GM12878 (cell line): ENCODE data around the gene ELOVL4. TPM values are rescaled to one million over a fixed set of nuclear protein-coding genes. Genes with fewer than 3 reads are reported as not detected.

Experiments
- ATAC-seq: fragments of 200-7000 bp; cut with Tn5 transposase; 3 replicates; pipeline ENCODE4 v1.9.1; 2020; ENCODE audit warnings: mild to moderate bottlenecking, moderate library complexity
- BruUV-seq: library from RNA; stranded (reverse); fragments of 400-500 nt; replicated peaks from 2 replicates; lab custom pipeline; 2021; lab: Mats Ljungman, UMichigan
- CTCF ChIA-PET: fragments of 300-600 bp; sonication (Branson Sonifier 250); formaldehyde crosslinking; extraction: SDS; loops from one replicate; lab custom pipeline; 2021; ENCODE audit warnings: inconsistent platforms; lab: Yijun Ruan, JAX
- POLR2A ChIA-PET: fragments of 350-600 bp; formaldehyde crosslinking; extraction: SDS; loops from one replicate; lab custom pipeline; 2021; ENCODE audit warnings: inconsistent platforms; lab: Charles Lee
- RAD21 ChIA-PET: fragments of 300-600 bp; sonication (Branson Sonifier 250); formaldehyde crosslinking; loops from one replicate; lab custom pipeline; 2023; ENCODE audit warnings: antibody characterized with exemption; ENCODE audit not compliant: unreplicated experiment; lab: Charles Lee
- SMC1A ChIA-PET: fragments of 300-600 bp; sonication (Branson Sonifier 250); formaldehyde crosslinking; loops from one replicate; lab custom pipeline; 2023; ENCODE audit not compliant: unreplicated experiment, uncharacterized antibody; lab: Charles Lee
- DNase-seq: peaks from one replicate; pipeline ENCODE4 v3.0.0-alpha.2; 2011; ENCODE audit warnings: low read depth, low spot score
- FAIRE-seq: peaks from 3 replicates; lab custom pipeline; 2011; peaks lifted over from hg19 to GRCh38; lab: Jason Lieb, UNC
- H2AFZ ChIP-seq: 2 replicates; pipeline ENCODE4 v1.6.0; 2011; ENCODE audit warnings: low read depth, low read length, control low read depth; ENCODE audit not compliant: control insufficient read depth
- H3K27ac ChIP-seq: 2 replicates; pipeline ENCODE4 v1.5.1; 2011; ENCODE audit warnings: control low read depth; ENCODE audit not compliant: control insufficient read depth, insufficient read depth
- H3K27me3 ChIP-seq, 2 experiments: replicated peaks in 1 of 2; 2 replicates each; pipeline versions ENCODE4 v1.6.0 to v1.6.1; 2011; ENCODE audit warnings: low read length in 1 of 2; ENCODE audit not compliant: control insufficient read depth in 2 of 2, insufficient read depth in 2 of 2
- H3K36me3 ChIP-seq, 2 experiments: 2 replicates each; pipeline ENCODE4 v1.5.1; 2011; ENCODE audit warnings: low read length in 1 of 2; ENCODE audit not compliant: control insufficient read depth in 2 of 2, insufficient read depth in 2 of 2
- H3K4me1 ChIP-seq: 2 replicates; pipeline ENCODE4 v1.6.1; 2011; ENCODE audit warnings: mild to moderate bottlenecking, low read length, moderate library complexity, mixed read lengths; ENCODE audit not compliant: control insufficient read depth, insufficient read depth
- H3K4me2 ChIP-seq: 2 replicates; pipeline ENCODE4 v1.6.0; 2011; ENCODE audit warnings: control low read depth; ENCODE audit not compliant: control insufficient read depth, insufficient read depth
- H3K4me3 ChIP-seq: fragments of 200-600 bp; sonication (generic); 2 replicates; pipeline ENCODE4 v1.5.1; 2016
- H3K79me2 ChIP-seq: 2 replicates; pipeline ENCODE4 v1.6.0; 2011; ENCODE audit warnings: low read length; ENCODE audit not compliant: control insufficient read depth, insufficient read depth
- H3K9ac ChIP-seq: 2 replicates; pipeline ENCODE4 v1.8.0; 2011; ENCODE audit warnings: low read length, control low read depth, mixed read lengths; ENCODE audit not compliant: control insufficient read depth, insufficient read depth
- H3K9me3 ChIP-seq: replicated peaks from 3 replicates; pipeline ENCODE4 v1.5.1; 2011; ENCODE audit warnings: mild to moderate bottlenecking, low read length; ENCODE audit not compliant: control insufficient read depth, insufficient read depth
- H4K20me1 ChIP-seq: 2 replicates; pipeline ENCODE4 v1.6.0; 2011; ENCODE audit not compliant: control insufficient read depth, insufficient read depth
- CREB1 ChIP-seq: IDR thresholded peaks from 2 replicates; pipeline ENCODE4 v1.6.1; 2012; ENCODE audit warnings: low read depth, mild to moderate bottlenecking, inconsistent platforms
- CUX1 ChIP-seq: IDR thresholded peaks from 2 replicates; pipeline ENCODE4 v1.6.1; 2012; ENCODE audit warnings: improper control_type of control experiment, low read depth, low read length; ENCODE audit not compliant: insufficient replicate concordance
- ESRRA ChIP-seq: IDR thresholded peaks from 2 replicates; pipeline ENCODE4 v1.6.1; 2012; ENCODE audit warnings: mild to moderate bottlenecking, low read length, improper control_type of control experiment
- MTA3 ChIP-seq: IDR thresholded peaks from 2 replicates; pipeline ENCODE4 v1.6.1; 2012; ENCODE audit warnings: low read length, inconsistent platforms, borderline replicate concordance
- RB1 ChIP-seq: fragments of 450-650 bp; formaldehyde crosslinking; IDR thresholded peaks from 2 replicates; pipeline ENCODE4 v1.6.1; 2017; ENCODE audit warnings: mild to moderate bottlenecking, borderline replicate concordance
- TARDBP ChIP-seq: IDR thresholded peaks from 2 replicates; pipeline ENCODE4 v1.6.1; 2016; ENCODE audit warnings: borderline replicate concordance
- TBL1XR1 ChIP-seq: IDR thresholded peaks from 2 replicates; pipeline ENCODE4 v1.6.1; 2012; ENCODE audit warnings: low read depth, low read length, improper control_type of control experiment
- ZNF217 ChIP-seq: fragments of 450-650 bp; IDR thresholded peaks from 2 replicates; pipeline ENCODE4 v1.6.1; 2017; ENCODE audit warnings: antibody characterized with exemption, mild to moderate bottlenecking
- in situ Hi-C: fragments of 300-500 bp; cut with MboI; formaldehyde crosslinking; loops from 9 replicates; pipeline ENCODE4 v1.14.3; 2018; ENCODE audit warnings: mixed read lengths
- intact Hi-C: fragments of 100-400 bp; cut with micrococcal nuclease; formaldehyde crosslinking; loops from one replicate; pipeline ENCODE4 v1.14.2; 2022; ENCODE audit not compliant: unreplicated experiment
- polyA plus RNA-seq, 11 experiments: library from polyadenylated mRNA; depleted of rRNA in 4 of 11; unstranded in 6 of 11; stranded (reverse) in 5 of 11; fragments of >200 nt; fragmentation: Nextera tagmentation in 4 of 11; fragmentation: Illumina TruSeq in 1 of 11; extraction: Ambion mirVana in 4 of 11; extraction: Trizol in 1 of 11; gene quantifications; 1 replicate in 1 of 11; 2 replicates in 10 of 11; pipeline versions ENCODE4 v1.2.1 to v1.2.3, GENCODE V29; 2011 to 2016; ENCODE audit warnings: inconsistent platforms in 2 of 11, missing spikeins in 2 of 11, low read depth in 1 of 11
- total RNA-seq, 4 experiments: library from RNA; depleted of rRNA in 3 of 4; stranded (reverse); fragments of >200 nt in 3 of 4; fragmentation: Illumina TruSeq in 1 of 4; extraction: Trizol in 1 of 4; gene quantifications; 2 replicates each; pipeline versions ENCODE4 v1.2.1 to v1.2.3, GENCODE V29; 2013 to 2021
- TF ChIP-seq, protein P1 (sequence below): fragments of 450-650 bp; formaldehyde crosslinking; IDR thresholded peaks from 2 replicates; pipeline ENCODE4 v1.4.0; 2020; ENCODE audit warnings: mild to moderate bottlenecking, moderate library complexity
- TF ChIP-seq, protein P2 (sequence below): IDR thresholded peaks from 2 replicates; pipeline ENCODE4 v1.6.1; 2011; ENCODE audit warnings: borderline replicate concordance, low read depth, mild to moderate bottlenecking, moderate library complexity, mixed read lengths, low read length; ENCODE audit not compliant: insufficient read depth; ENCODE audit errors: extremely low read length
- TF ChIP-seq, protein P3 (sequence below): fragments of 450-650 bp; IDR thresholded peaks from 2 replicates; pipeline ENCODE4 v1.6.1; 2017; ENCODE audit warnings: antibody characterized with exemption, mild to moderate bottlenecking, moderate library complexity

ELOVL4 gene
- total and polyA plus RNA-seq, 10 of the 15 experiments (the other 5 are each of a cell fraction or from before 2014, with no cell fraction given) = 0.03 to 0.15 (median 0.08) TPM; not detected in 7

- H3K79me2 ChIP-seq = no peaks in the 10 kb centered on the region
- ATAC-seq = no peak
- no peak overlapping the region for H3K4me3 ChIP-seq
- in situ Hi-C loops (no loop called here), intact Hi-C loops (no loop called here)
- ChIA-PET RAD21 (no interaction called here), CTCF (no interaction called here), POLR2A (no interaction called here), SMC1A (no interaction called here)
- BruUV-seq = no TSS peak
- no peak for DNase-seq
- H3K27me3 ChIP-seq = no peaks in the 10 kb centered on the region; a peak in 2 of 4 replicates
- no peak overlapping the region for H3K4me2 ChIP-seq
- no peak overlapping the region for H2AFZ ChIP-seq
- no peak overlapping the region for H3K9ac ChIP-seq
- no peaks in the 10 kb centered on the region for H3K36me3 ChIP-seq
- no peak overlapping the region for H3K27ac ChIP-seq
- H4K20me1 ChIP-seq = no peaks in the 10 kb centered on the region
- no peak for FAIRE-seq
- no peaks in the 10 kb centered on the region for H3K9me3 ChIP-seq
- no peaks in the 10 kb centered on the region for H3K4me1 ChIP-seq
- TF ChIP-seq RB1 (no peak), ESRRA (no peak), MTA3 (no peak), TBL1XR1 (no peak), CREB1 (no peak), CUX1 (no peak), ZNF217 (no peak), TARDBP (no peak)
- TF ChIP-seq, protein P1, sequence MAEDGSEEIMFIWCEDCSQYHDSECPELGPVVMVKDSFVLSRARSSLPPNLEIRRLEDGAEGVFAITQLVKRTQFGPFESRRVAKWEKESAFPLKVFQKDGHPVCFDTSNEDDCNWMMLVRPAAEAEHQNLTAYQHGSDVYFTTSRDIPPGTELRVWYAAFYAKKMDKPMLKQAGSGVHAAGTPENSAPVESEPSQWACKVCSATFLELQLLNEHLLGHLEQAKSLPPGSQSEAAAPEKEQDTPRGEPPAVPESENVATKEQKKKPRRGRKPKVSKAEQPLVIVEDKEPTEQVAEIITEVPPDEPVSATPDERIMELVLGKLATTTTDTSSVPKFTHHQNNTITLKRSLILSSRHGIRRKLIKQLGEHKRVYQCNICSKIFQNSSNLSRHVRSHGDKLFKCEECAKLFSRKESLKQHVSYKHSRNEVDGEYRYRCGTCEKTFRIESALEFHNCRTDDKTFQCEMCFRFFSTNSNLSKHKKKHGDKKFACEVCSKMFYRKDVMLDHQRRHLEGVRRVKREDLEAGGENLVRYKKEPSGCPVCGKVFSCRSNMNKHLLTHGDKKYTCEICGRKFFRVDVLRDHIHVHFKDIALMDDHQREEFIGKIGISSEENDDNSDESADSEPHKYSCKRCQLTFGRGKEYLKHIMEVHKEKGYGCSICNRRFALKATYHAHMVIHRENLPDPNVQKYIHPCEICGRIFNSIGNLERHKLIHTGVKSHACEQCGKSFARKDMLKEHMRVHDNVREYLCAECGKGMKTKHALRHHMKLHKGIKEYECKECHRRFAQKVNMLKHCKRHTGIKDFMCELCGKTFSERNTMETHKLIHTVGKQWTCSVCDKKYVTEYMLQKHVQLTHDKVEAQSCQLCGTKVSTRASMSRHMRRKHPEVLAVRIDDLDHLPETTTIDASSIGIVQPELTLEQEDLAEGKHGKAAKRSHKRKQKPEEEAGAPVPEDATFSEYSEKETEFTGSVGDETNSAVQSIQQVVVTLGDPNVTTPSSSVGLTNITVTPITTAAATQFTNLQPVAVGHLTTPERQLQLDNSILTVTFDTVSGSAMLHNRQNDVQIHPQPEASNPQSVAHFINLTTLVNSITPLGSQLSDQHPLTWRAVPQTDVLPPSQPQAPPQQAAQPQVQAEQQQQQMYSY = no peak
- TF ChIP-seq, protein P2, sequence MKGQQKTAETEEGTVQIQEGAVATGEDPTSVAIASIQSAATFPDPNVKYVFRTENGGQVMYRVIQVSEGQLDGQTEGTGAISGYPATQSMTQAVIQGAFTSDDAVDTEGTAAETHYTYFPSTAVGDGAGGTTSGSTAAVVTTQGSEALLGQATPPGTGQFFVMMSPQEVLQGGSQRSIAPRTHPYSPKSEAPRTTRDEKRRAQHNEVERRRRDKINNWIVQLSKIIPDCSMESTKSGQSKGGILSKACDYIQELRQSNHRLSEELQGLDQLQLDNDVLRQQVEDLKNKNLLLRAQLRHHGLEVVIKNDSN = no peak
- TF ChIP-seq, protein P3, sequence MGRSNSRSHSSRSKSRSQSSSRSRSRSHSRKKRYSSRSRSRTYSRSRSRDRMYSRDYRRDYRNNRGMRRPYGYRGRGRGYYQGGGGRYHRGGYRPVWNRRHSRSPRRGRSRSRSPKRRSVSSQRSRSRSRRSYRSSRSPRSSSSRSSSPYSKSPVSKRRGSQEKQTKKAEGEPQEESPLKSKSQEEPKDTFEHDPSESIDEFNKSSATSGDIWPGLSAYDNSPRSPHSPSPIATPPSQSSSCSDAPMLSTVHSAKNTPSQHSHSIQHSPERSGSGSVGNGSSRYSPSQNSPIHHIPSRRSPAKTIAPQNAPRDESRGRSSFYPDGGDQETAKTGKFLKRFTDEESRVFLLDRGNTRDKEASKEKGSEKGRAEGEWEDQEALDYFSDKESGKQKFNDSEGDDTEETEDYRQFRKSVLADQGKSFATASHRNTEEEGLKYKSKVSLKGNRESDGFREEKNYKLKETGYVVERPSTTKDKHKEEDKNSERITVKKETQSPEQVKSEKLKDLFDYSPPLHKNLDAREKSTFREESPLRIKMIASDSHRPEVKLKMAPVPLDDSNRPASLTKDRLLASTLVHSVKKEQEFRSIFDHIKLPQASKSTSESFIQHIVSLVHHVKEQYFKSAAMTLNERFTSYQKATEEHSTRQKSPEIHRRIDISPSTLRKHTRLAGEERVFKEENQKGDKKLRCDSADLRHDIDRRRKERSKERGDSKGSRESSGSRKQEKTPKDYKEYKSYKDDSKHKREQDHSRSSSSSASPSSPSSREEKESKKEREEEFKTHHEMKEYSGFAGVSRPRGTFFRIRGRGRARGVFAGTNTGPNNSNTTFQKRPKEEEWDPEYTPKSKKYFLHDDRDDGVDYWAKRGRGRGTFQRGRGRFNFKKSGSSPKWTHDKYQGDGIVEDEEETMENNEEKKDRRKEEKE = no peak
Observed at GRCh38 chr6:79895382-79896074, 51.8 kb downstream of the ELOVL4 start.
